Spleen (tissue), 11 donors: Measurements from ENCODE around the gene COQ10A. TPM values are rescaled to one million over a fixed set of nuclear protein-coding genes. Genes with fewer than 3 reads are reported as not detected.

Experiments used
- DNase-seq: peaks from one replicate; pipeline ENCODE4 v3.0.0-alpha.2; 2020
- H3K27ac ChIP-seq, 8 donors: fragments of 200-600 bp; sonication (generic) in 7 of 8; 1 replicate in 4 of 8; 2 replicates in 4 of 8; pipeline versions ENCODE4 v1.5.0 to v1.8.0; 2016 to 2021; ENCODE audit warnings: inconsistent platforms in 4 of 8, mild to moderate bottlenecking in 4 of 8, moderate library complexity in 1 of 8
- H3K27me3 ChIP-seq, 7 donors: fragments of 200-600 bp; sonication (generic) in 6 of 7; replicated peaks in 1 of 7; 1 replicate in 4 of 7; 2 replicates in 3 of 7; pipeline versions ENCODE4 v1.5.0 to v1.8.0; 2016 to 2021; ENCODE audit warnings: inconsistent platforms in 3 of 7, mild to moderate bottlenecking in 1 of 7
- H3K36me3 ChIP-seq, 6 donors: fragments of 200-600 bp; sonication (generic) in 5 of 6; 1 replicate in 4 of 6; 2 replicates in 2 of 6; pipeline versions ENCODE4 v1.5.0 to v1.8.0; 2016 to 2021; ENCODE audit warnings: inconsistent platforms in 2 of 6
- H3K4me1 ChIP-seq, 6 donors: fragments of 200-600 bp; sonication (generic) in 5 of 6; 1 replicate in 3 of 6; 2 replicates in 3 of 6; pipeline versions ENCODE4 v1.5.0 to v1.8.0; 2016 to 2021; ENCODE audit warnings: inconsistent platforms in 3 of 6
- H3K4me3 ChIP-seq, 8 donors: fragments of 200-600 bp; sonication (generic) in 7 of 8; 1 replicate in 4 of 8; 2 replicates in 4 of 8; pipeline versions ENCODE4 v1.5.0 to v1.8.0; 2016 to 2021; ENCODE audit warnings: inconsistent platforms in 4 of 8, mild to moderate bottlenecking in 4 of 8, moderate library complexity in 2 of 8
- H3K9me3 ChIP-seq, 8 donors: fragments of 200-600 bp; sonication (generic) in 7 of 8; 1 replicate in 4 of 8; 2 replicates in 4 of 8; pipeline versions ENCODE4 v1.5.0 to v1.8.0; 2016 to 2021; ENCODE audit warnings: inconsistent platforms in 4 of 8
- CTCF ChIP-seq, 11 experiments: fragments of 200-600 bp in 7 of 11; fragments of 450-650 bp in 4 of 11; sonication (generic) in 4 of 11; IDR thresholded peaks in 8 of 11; conservative IDR thresholded peaks in 3 of 11; 1 replicate in 7 of 11; 2 replicates in 4 of 11; pipeline versions ENCODE4 v1.4.0 to v1.8.0; 2016 to 2021; ENCODE audit warnings: antibody characterized with exemption in 11 of 11, inconsistent platforms in 4 of 11, mild to moderate bottlenecking in 1 of 11
- POLR2A ChIP-seq, 3 donors: fragments of 450-650 bp; IDR thresholded peaks; one replicate each; pipeline ENCODE4 v1.5.1; 2017; ENCODE audit warnings: antibody characterized with exemption in 3 of 3, mild to moderate bottlenecking in 1 of 3
- POLR2AphosphoS5 ChIP-seq, 3 donors: sonication (generic); formaldehyde crosslinking; IDR thresholded peaks; one replicate each; pipeline ENCODE4 v1.5.1; 2017; ENCODE audit warnings: antibody characterized with exemption in 3 of 3
- WGBS, 5 donors: extraction: QIAGEN DNeasy Blood & Tissue Kit in 3 of 5; methylation state at CpG; one replicate each; pipeline versions ENCODE4 v1.1.5 to v1.1.7; 2013 to 2018; 5-methylcytosine and 5-hydroxymethylcytosine counted together
- intact Hi-C: fragments of 100-400 bp; cut with DNase I; formaldehyde crosslinking; loops from one replicate; pipeline ENCODE4 v1.15.0; 2023; ENCODE audit warnings: low total_unique reads
- polyA plus RNA-seq, 3 donors: library from polyadenylated mRNA; stranded (reverse); fragments of 200-250 nt; gene quantifications; one replicate each; pipeline ENCODE4 v1.2.1, GENCODE V29; 2013
- total RNA-seq, 7 donors: library from RNA; depleted of rRNA in 3 of 7; stranded (reverse); fragments of >200 nt in 3 of 7; fragmentation: NEBNext Ultra II Directional in 4 of 7; extraction: Animal tissue kit (Norgen Biotek cat#: 25700) in 4 of 7; gene quantifications; one replicate each; pipeline versions ENCODE4 v1.1.0 to v1.2.1, GENCODE V29; 2016 to 2021
- donor health status: healthy with polysubstance abuse.
- donor health status: DM: no; HTN: no; CAD: no; lungs with moderate emphysema.
- donor health status: DM: no; HTN: no; CAD: no.
- donor health status: Bipolar disorder and iron deficiency.
- donor health status: healthy.
- donor health status: DM: no; HTN: no; CAD: no.
- donor health status: DM: yes; HTN: yes; CAD: no.

COQ10A gene
- total and polyA plus RNA-seq, 10 donors = 13.9 to 37.3 (median 20.1) TPM

DNA sequence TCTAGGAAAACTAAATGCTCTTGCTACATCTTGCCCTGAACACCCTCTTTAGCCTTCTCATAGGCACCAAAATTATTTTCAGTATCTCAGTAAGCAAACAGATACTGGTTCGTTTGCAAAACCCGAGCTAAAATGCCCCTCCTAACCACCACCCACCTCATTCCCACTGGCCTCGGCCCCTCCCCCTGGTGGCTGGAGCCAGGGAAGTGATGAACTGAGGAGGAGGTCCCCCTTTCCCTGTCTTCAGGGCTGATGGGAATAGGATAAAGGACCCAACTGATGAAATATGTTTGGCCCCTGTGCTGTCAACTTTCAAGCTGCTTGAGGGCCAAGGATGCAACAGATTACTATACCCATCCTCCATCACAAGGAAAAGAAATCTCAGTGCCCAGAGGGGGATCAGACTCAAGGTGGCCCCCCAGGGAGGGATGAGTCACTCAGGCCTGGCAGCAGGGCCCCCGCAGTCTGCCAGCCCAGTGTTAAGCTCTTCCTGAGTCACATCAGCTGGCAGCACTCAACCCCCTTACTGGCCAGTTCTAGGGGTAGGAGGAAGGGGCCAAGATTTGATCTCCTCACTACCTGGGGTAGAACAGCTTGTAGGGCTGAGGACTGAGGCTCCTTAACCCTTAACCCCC lies 10.3 kb upstream of the COQ10A start:
- H3K4me1 ChIP-seq = peaks cover 20 to 35% (median 29%) of the 10 kb centered on the region in 6 donors
- intact Hi-C loops = loop anchor here (10.0 kb wide), 1 partner anchor 62 kb away; no protein-coding TSS in a partner anchor
- WGBS, 5 donors = 60 to 69% (median 62%) methylated on average over 4 of the region's 4 CpGs
- H3K27me3 ChIP-seq = no peaks in the 10 kb centered on the region
- H3K27ac ChIP-seq = no peak overlapping the region
- DNase-seq = no peak
- TF ChIP-seq POLR2AphosphoS5 (IDR thresholded peaks at IDR 0.05) (no peak), CTCF (IDR thresholded peaks at IDR 0.05 in 8 of 11, conservative IDR thresholded peaks at IDR 0.05 in 3 of 11) (no peak), POLR2A (IDR thresholded peaks at IDR 0.05) (no peak)
- peaks cover 7 to 54% (median 45%) of the 10 kb centered on the region in 6 donors for H3K36me3 ChIP-seq
- peak overlapping the region in 1 of 8 donors; percentile 95 for H3K4me3 ChIP-seq
- H3K9me3 ChIP-seq = no peaks in the 10 kb centered on the region

GRCh38 chr12:56257071-56257470 lies 9.7 kb upstream of the COQ10A start:
- intact Hi-C loops = loop anchor here (10.0 kb wide), 1 partner anchor 62 kb away; no protein-coding TSS in a partner anchor
- no peaks in the 10 kb centered on the region for H3K9me3 ChIP-seq
- H3K36me3 ChIP-seq = peaks cover 7 to 48% (median 39%) of the 10 kb centered on the region in 6 donors
- no peak for DNase-seq
- WGBS, 5 donors = 63 to 86% (median 78%) methylated on average over 8 of the region's 8 CpGs
- H3K4me1 ChIP-seq = peaks cover 20 to 35% (median 29%) of the 10 kb centered on the region in 6 donors
- H3K4me3 ChIP-seq = peak overlapping the region; percentile 77 to 97 (median 82)
- peak overlapping the region in 3 of 8 donors; percentile 84 to 91 (median 87) for H3K27ac ChIP-seq
- TF ChIP-seq CTCF (IDR thresholded peaks at IDR 0.05 in 8 of 11, conservative IDR thresholded peaks at IDR 0.05 in 3 of 11) (no peak), POLR2A (IDR thresholded peaks at IDR 0.05) (no peak), POLR2AphosphoS5 (IDR thresholded peaks at IDR 0.05) (no peak)
- H3K27me3 ChIP-seq = no peaks in the 10 kb centered on the region

- no peaks in the 10 kb centered on the region for H3K9me3 ChIP-seq
- no peak for TF ChIP-seq POLR2AphosphoS5 (IDR thresholded peaks at IDR 0.05)
- no peak for TF ChIP-seq POLR2A (IDR thresholded peaks at IDR 0.05)
- TF ChIP-seq CTCF (IDR thresholded peaks at IDR 0.05 in 8 of 11, conservative IDR thresholded peaks at IDR 0.05 in 3 of 11) = no peak
- peak overlapping the region; percentile 78 to 91 (median 86) for H3K27ac ChIP-seq
- peaks cover 7 to 42% (median 34%) of the 10 kb centered on the region in 6 donors for H3K36me3 ChIP-seq
- peaks cover 20 to 35% (median 29%) of the 10 kb centered on the region in 6 donors for H3K4me1 ChIP-seq
- DNase-seq = no peak
- 0 to 2% (median 1%) methylated on average over 21 to 27 of the region's 27 CpGs for WGBS, 5 donors
- H3K4me3 ChIP-seq = peak overlapping the region; percentile 77 to 97 (median 82)
- intact Hi-C loops = loop anchor here (10.0 kb wide), 1 partner anchor 63 kb away; no protein-coding TSS in a partner anchor
- H3K27me3 ChIP-seq = no peaks in the 10 kb centered on the region
These were observed 9.2 kb upstream of the COQ10A start for GRCh38 chr12:56257491-56258067.
